Measurements from ENCODE around the gene ARHGEF38.

ARHGEF38 gene

DNA sequence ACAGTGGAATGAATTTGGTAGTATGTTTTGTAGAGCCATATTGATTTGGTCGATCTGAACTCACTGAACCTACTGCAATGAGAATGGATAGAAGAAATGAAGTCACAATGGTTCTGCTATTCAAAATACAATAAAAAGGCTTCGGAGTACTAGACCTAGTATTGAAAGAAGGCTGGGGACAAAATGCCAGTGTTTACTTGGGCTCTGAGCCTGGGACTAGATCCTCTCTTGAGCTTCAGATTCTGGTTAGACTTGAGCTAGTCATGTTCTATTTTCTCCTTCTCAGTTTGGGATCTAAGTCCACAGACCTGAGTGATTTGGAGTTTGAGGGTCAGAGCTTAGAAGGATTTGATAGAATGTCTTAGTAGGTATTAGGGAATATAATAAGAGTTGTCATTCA, 146.2 kb downstream of the ARHGEF38 start:
- no peak overlapping the region for H3K4me3 ChIP-seq (ENCODE audit: low read depth, low read length)
- TF ChIP-seq, protein P1, sequence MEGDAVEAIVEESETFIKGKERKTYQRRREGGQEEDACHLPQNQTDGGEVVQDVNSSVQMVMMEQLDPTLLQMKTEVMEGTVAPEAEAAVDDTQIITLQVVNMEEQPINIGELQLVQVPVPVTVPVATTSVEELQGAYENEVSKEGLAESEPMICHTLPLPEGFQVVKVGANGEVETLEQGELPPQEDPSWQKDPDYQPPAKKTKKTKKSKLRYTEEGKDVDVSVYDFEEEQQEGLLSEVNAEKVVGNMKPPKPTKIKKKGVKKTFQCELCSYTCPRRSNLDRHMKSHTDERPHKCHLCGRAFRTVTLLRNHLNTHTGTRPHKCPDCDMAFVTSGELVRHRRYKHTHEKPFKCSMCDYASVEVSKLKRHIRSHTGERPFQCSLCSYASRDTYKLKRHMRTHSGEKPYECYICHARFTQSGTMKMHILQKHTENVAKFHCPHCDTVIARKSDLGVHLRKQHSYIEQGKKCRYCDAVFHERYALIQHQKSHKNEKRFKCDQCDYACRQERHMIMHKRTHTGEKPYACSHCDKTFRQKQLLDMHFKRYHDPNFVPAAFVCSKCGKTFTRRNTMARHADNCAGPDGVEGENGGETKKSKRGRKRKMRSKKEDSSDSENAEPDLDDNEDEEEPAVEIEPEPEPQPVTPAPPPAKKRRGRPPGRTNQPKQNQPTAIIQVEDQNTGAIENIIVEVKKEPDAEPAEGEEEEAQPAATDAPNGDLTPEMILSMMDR (IDR thresholded peaks at IDR 0.05; ENCODE audit: low read depth, low read length, missing control alignments), result no peak
- DNase-seq, result no peak
- H3K27ac ChIP-seq, result no peak overlapping the region
- H3K27me3 ChIP-seq (replicated peaks), result no peaks in the 10 kb centered on the region
- H3K36me3 ChIP-seq (replicated peaks), result peaks cover 19% of the 10 kb centered on the region
- in situ Hi-C loops (cut with HindIII; ENCODE audit: low pct_ligation_motif_present, low sequenced_read_pairs), result no loop called here

DNA sequence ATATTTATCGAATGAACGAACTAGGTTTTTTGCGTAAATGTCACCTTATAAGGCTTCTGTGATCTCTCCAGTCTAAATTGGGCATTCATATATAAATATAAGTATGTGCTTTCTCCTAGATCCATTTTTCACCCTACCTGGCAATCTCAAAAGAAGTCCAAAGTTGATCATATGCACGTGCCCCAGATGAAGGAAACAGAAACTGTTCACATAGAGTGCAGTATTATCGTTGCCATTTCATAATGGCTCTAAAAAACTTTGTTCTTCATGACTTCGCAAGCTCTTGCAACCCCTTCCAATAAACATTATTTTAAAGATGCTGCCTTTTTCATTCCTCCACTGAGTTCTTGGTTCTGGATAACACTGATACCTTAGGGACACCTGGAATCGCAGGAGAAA, 155.4 kb downstream of the ARHGEF38 start:
- in situ Hi-C loops (cut with HindIII; ENCODE audit: low pct_ligation_motif_present, low sequenced_read_pairs), result no loop called here
- DNase-seq, result no peak

DNA sequence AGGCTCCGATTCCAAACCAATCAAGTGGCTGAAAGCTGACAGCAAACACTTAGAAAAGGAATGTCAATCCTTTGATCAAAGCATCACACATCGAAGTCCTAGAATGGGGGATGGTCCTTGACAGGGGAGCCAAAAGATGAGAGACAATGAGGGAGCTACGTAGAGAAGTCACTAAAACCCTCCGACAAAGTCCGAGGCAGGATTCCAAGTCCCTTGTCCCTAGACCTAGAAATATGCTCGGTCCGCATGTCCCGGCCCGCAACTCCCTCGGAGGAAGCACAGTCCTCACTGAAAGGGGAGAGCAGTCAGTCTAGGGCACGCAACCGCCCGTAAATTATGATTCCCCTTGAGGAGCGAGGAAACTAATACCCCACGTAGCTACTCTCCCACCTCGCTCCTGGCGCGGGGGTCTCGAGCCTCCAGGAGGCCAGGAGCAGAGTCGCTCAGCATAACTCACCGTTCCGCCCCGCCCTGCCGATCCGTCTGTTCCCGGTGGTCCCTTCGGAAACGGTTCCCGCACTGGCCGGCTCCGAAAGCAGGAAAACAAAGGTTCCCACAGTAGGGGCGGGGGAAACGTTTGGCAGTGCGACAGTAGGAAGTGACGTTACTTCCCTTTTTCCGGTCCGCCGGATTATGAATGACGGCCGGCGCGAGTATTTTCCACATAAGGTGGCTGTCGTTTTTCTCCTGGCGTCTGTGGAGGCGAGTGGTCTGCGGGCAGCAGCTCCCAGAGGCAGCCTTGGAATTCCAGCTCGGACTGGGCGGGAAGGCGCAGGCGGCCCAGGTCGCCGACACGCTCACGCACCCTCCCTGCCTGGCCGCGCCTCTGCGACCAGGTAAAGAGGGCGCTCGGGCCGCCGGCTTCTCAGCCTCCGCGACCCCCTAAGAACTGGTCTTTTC, 156.0 kb downstream of the ARHGEF38 start, which contains the start of the genes GSTCD and INTS12:
TSS of gene GSTCD (plus strand) at position 604 of the 900 bp plus-strand sequence. CDS start 8,830 bp downstream, outside the sequence.
TSS of gene INTS12 (minus strand) at position 509 of the 900 bp plus-strand sequence. CDS start 8,684 bp downstream, outside the sequence.
- Histone ChIP-seq H3K4me3 (ENCODE audit: low read depth, low read length) (peak within 1 kb of the TSS; percentile 92), H3K36me3 (replicated peaks) (no peaks in the 10 kb centered on the region), H3K27ac (peak within 1 kb of the TSS; percentile 61), H3K27me3 (replicated peaks) (no peaks in the 10 kb centered on the region)
- TF ChIP-seq, protein P1 (IDR thresholded peaks at IDR 0.05; ENCODE audit: low read depth, low read length, missing control alignments), result no peak
- in situ Hi-C loops (cut with HindIII; ENCODE audit: low pct_ligation_motif_present, low sequenced_read_pairs), result no loop called here
- peak; percentile 92 for DNase-seq

More for the DNA sequence above, 155.4 kb downstream of the ARHGEF38 start:
- TF ChIP-seq, protein P1 (IDR thresholded peaks at IDR 0.05; ENCODE audit: low read depth, low read length, missing control alignments), result no peak
- Histone ChIP-seq H3K27me3 (replicated peaks) (no peaks in the 10 kb centered on the region), H3K36me3 (replicated peaks) (no peaks in the 10 kb centered on the region), H3K27ac (peak overlapping the region; percentile 61), H3K4me3 (ENCODE audit: low read depth, low read length) (peak overlapping the region; percentile 92)

DNA sequence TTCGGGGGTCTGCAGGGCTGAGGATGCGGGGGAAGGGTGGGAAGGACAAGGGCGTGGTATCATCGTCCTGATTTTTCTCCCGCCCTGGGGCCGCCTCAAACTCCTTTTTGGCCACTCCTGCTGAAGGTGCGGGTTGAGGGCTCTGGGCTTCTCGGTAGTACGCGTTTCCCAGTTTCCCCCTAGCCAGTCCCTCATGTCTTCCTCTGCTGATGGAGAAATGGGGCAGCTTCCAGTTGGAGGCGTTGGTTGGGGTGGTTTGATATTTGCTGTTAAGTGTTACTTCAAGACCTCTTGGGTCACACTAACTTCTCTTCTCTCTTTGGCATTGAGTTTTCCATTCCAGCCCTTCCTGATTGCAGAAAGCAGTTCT, 156.6 kb downstream of the ARHGEF38 start:
- Histone ChIP-seq H3K36me3 (replicated peaks) (no peaks in the 10 kb centered on the region), H3K27me3 (replicated peaks) (no peaks in the 10 kb centered on the region), H3K27ac (peak overlapping the region; percentile 61), H3K4me3 (ENCODE audit: low read depth, low read length) (peak overlapping the region; percentile 92)
- no peak for DNase-seq
- in situ Hi-C loops (cut with HindIII; ENCODE audit: low pct_ligation_motif_present, low sequenced_read_pairs), result no loop called here
- TF ChIP-seq, protein P1 (IDR thresholded peaks at IDR 0.05; ENCODE audit: low read depth, low read length, missing control alignments), result no peak

DNA sequence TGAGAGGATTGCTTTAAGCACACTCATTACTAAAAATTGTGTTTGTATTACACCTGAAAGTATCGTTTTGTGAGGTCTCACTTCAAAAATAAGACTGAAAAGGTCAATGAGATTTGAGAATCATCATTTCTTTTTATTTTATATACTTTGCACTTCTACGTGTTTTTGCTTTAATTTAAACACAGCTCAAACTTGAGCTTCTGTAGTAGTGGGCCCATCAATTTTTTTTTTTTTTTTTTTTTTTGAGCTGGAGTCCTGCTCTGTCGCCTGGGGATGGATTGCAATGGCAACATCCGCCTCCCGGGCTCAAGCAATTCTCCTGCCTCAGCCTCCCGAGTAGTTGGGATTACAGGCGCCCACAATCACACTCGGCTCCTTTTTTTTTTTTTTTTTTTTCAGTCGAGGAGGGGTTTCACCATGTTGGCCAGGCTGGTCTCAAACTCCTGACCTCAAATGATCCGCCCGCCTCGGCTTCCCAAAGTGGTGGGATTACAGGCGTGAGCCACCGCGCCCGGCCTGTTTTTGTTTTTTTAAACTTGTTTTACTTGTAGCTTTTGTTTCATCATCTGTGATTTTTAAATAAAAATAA, 157.7 kb downstream of the ARHGEF38 start:
- Histone ChIP-seq H3K36me3 (replicated peaks) (no peaks in the 10 kb centered on the region), H3K27ac (no peak overlapping the region), H3K27me3 (replicated peaks) (no peaks in the 10 kb centered on the region), H3K4me3 (ENCODE audit: low read depth, low read length) (peak overlapping the region; percentile 9)
- in situ Hi-C loops (cut with HindIII; ENCODE audit: low pct_ligation_motif_present, low sequenced_read_pairs), result no loop called here
- DNase-seq, result no peak
- TF ChIP-seq, protein P1 (IDR thresholded peaks at IDR 0.05; ENCODE audit: low read depth, low read length, missing control alignments), result no peak

All from brain microvascular endothelial cell (primary cell).